ENCODE measurements around the gene SNRPF.
"Not testable (repeated sequence)": the region's sequence is repeated elsewhere in the genome, so short reads cannot be mapped to it uniquely, and the experiment has no call there.

The SNRPF gene

DNA sequence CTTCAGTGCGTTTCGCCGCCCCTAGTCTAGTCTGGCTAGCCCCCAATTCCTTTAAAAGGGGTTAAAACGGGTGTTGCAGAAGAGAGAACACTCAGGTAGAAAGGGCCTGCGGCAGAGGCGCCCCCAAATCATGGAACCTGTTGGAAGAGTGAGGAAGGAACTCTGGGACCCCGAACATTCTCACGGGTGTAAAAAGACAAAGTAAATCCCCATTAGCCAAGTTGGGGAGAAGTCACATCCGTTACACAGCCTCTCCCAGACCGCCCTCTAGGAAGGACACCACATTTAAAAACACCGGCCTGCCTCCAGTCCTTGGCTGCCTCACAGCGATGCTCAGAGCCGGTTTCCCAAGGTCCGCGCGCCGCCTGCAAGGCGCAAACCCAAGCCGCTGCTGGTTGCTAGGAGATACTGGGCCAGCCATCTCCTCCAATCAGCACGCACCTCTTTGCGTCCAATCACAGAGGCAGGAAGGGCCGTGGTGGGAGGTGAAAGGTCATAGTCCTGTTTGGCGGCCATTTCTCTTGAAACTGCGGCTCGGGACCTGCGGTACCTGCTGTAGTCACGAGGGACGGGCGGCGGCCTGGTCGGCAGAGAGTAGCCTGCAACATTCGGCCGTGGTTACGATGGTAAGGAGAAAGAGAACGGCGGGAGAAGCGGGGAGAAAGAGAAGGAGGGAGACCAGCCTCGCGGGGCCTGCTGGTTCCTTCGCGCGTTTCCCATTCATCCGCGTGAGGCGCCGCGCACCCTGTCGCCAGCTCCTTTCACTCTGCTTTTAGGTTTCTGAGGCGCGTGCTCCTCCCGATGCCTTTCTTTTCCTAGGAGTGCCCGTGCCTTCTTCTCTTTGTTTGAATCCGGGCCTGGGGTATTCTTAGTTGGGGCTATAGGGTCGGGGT, at the start of gene SNRPF:
TSS of gene SNRPF (plus strand) at position 502 of the 893 bp plus-strand sequence. CDS start at position 624, 122 bp downstream.
- peak; percentile 84 to 88 for DNase-seq (ENCODE audit: low read depth in 2 of 2)

DNA sequence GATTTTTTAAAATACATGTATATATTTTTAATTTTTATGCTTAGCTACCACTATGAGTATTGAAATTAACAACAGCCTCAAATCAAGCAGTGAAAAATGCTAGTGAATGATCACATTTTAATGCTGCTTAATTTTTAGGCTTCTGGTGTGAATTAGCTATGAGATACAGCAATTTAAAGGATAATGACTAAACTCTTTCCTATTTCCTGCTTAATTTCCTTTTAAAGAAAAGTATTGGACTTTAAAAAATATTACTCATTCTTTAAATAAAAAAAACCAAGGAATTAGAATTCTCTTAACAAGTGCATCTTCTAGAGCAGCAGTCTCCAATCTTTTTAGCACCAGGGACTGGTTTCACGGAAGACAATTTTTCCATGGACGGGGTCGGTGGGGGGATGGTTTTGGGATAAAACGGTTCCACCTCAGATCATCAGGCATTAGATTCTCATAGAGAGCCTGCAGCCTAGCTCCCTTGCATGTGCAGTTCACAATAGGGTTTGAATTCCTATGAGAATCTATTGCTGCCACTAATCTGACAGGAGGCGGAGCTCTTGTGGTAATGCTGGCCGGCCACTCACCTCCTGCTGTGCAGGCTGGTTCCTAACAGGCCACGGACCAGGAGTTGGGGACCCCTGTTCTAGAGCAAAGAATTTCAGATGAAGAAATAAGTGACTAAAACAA, 49.6 kb upstream of the SNRPF start:
- DNase-seq (ENCODE audit: low read depth in 2 of 2): no peak

DNA sequence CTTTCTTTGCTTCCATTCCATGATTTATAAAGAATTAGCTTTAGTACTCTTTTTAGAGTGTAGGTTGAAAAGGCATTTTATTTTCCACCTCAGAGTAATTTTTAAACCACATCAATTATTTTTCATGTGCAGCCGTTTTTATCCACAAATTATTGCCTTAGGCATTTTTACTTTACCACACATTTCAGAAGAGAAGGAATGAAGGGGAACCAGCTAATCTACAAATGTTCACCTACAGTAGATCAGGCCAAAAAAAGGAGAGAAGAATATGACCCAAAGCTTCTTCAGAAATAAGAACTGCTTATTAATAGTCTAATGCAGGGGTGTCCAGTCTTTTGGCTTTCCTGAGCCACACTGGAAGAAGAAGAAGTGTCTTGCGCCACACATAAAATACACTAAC, 48.3 kb upstream of the SNRPF start:
- DNase-seq (ENCODE audit: low read depth in 2 of 2): no peak

DNA sequence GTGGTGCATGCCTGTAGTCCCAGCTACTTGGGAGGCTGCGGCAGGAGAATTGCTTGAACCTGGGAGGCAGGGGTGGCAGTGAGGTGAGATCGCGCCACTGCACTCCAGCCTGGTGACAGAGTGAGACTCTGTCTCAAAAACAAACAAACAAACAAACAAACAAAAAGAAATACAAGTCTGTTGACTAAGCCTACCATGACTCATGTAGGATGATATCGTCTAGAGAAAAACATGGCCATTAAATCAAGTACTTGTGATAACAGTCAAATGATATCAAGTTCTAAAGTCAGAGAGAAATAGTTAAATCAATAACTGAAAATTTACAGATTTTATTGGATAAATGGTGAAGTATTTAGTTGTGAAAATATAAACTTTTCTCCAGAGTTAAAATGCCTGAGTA, 46.6 kb upstream of the SNRPF start:
- DNase-seq (ENCODE audit: low read depth in 2 of 2): not testable (repeated sequence)

DNA sequence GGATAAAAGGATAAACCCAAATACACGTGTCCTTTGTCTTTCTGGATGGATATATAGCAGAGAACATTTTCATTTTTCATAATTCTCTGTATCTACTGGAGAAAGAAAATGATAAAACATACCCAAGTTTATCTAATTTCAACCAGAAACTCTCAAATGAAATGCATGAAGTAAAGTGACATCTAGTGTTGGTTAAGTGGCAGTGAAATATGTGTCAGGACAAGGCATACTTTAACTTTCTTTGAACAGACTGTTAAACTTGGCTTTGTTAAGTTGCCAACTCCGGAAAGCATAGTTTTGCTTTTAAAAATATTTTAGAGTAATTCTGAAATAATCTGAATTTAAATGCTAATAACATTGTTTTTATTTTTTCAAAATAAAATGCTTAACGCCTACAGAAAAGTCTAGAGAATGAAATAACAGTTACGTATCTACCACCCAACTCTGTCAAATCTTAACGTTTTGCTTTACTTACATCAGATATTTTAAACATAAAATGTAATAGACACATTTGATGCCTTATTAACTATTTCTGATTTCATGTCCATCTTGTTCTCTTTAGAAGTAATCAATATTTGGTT, 43.0 kb upstream of the SNRPF start:
- no peak for DNase-seq (ENCODE audit: low read depth in 2 of 2)

DNA sequence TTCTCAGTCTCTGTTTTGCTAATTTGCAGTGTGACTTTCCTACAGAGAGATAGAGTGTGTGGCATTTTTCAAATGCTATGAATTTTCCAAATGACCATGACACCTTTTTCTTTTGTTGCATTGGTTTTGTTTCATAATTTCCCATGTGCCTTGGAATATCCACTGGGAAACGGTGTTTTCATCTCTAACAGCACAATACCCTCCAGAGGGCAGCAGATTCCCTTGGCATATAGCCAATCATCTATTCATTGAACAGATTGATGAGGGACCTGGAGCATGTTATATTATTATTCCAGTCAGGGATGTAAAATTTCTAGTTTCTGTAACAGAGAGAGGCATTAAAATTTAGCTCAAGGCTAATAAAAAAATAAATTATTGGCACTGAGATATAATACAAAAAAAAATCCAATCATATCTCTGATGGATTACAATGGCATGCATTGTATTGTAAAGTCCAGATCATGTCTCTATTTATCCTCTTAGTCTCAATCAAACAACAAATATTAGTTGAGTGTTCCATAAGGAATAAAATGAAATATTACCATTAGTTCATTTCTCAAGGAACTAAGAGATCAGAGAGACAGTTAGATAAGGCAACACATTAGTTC, 38.6 kb upstream of the SNRPF start:
- DNase-seq (ENCODE audit: low read depth in 2 of 2): no peak

DNA sequence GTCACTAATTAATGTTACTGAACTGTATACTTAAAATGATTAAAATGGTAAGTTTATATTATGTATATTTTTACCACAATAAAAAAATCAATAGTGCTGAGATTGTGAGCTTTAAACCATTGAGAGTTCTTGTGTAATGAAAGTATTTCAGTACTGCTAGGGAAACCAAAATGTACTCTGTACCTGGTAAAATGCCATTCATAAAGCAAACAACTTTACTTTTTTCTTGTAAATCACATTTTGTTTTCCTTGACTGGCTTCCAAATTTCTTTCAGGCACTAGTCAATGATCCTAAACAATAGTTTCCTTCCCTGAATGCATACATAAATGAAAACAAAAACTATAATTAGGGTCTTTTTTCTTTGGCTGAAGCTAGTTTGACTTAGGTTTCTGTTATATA, 29.4 kb upstream of the SNRPF start:
- DNase-seq (ENCODE audit: low read depth in 2 of 2): no peak

DNA sequence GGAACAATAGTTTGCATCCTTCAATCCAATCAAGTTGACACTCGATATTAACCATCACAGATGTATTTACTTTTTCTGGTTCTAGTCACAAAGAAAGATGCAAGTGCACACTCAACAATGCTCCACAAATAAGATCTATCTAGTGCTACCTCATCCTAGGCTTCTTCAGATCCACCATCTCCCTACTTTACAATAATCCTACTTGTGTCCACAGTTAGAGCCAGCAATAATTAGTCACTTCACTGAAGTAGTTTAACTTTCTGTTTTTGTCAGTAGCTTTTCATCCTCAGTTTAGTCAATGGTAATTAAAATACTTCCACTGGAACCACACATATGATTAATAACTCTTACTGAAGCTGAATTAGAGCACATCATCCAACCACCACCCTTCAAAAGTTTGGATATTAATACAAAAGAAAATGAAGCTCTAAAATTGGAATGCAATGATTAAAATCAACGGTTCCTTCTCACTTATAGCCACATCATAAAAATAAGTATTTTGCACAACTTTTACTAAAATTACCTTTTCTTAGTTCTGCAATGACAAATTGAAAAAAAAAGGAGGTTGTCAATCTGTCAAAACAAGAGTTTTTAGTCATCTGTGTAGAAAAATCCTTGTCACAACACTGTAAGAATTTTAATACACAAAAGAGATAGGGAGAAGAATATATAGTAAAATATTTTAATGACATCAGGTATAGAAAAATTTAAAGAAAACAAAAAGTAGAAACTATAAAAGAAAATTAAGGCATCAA, 28.2 kb upstream of the SNRPF start:
- no peak for DNase-seq (ENCODE audit: low read depth in 2 of 2)

DNA sequence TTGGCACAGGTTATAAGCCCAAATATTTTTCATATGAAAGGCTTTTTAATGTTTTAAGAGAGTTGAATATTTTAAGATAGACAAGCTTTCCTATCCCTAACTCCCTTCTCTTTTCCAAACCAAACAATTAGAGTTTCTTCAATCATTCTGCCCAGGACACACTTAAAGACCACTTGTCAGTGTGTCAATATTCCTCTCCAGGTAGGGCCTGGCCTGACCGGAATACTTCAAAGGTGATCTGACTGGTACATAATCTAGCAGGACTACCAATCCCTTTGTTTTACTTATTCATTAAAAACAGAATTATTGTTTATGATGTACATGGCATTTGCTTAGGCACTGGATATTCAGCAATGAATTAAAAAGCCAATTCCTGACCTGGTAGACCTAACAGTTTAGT, 24.2 kb upstream of the SNRPF start:
- DNase-seq (ENCODE audit: low read depth in 2 of 2): no peak

DNA sequence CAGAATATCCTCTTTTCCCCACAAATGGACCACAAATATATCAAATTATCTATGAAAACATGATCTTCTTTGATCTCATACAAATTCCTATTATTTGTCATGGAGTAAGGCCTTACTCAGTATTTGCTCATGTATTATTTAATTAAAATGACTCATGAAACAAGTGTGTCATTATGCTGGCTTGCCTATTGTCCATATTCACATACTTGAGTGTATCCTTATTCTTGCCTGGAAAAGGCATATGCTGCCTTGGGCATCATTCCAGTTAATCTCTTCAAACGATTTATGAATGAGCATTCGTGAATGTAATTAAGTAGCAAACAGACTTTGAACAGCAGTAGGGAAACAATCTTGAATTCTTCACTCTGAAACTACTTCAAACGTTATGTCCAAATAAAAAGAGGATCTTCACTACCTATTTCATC, 22.6 kb upstream of the SNRPF start:
- DNase-seq (ENCODE audit: low read depth in 2 of 2): no peak

DNA sequence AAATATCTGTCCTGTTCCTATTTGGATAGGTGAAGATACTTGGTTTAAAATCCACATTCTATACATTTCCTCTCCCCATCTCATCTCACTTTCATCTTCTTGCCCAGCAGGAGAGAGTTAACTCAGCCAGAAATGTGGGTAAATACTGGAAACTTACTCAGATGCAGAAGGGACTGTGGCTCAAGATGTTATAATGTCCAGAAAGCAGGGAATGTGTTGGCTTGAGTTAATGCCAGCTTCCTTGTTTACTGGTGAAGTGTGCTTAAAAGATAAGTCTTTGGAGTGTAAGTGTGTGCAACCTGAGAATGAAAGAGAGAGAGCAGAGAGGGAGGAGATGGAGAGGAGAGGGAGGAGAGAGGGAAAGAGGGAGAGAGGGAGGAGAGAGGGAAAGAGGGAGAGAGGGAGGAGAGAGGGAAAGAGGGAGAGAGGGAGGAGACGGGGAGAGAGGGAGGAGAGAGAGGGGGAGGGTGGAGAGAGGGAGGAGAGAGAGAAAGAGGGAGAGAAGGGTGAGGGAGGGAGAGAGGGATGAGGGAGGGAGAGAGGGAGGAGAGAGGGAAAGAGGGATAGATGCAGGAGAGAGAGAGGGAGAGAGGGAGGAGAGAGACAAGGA, 22.0 kb upstream of the SNRPF start:
- DNase-seq (ENCODE audit: low read depth in 2 of 2): no peak

DNA sequence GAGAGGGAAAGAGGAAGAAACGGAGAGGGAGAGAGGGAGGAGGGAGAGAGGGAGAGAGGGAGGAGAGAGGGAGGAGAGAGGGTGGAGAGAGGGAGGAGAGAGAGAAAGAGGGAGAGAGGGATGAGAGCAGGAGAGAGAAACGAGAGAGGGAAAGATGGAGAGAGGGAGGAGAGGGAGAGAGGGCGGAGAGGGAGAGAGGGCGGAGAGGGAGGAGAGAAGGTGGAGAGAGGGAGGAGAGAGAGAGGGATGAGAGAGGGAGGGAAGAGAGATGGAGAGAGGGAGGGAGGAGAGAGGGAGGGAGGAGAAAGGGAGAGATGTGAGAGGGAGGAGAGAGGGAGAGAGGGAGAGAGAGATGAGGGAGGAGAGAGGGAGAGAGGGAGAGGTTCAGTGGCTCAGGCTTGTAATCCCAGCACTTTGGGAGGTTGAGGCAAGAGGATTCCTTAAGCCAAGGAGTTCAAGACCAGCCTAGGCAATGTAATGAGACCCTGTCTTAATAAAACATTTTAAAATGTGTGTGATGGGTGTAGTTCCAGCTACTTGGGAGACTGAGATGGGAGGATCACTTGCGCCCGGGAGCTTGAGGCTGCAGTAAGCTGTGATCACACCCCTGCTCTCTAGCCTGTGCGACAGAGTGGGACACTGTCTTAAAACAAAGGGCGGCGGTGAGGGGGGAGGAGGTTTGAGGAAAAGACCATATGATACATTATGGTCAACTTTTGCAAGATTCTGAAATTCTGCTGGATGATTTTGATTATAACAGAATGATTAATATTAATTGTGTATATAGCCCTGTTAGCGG, 21.3 kb upstream of the SNRPF start:
- no peak for DNase-seq (ENCODE audit: low read depth in 2 of 2)

DNA sequence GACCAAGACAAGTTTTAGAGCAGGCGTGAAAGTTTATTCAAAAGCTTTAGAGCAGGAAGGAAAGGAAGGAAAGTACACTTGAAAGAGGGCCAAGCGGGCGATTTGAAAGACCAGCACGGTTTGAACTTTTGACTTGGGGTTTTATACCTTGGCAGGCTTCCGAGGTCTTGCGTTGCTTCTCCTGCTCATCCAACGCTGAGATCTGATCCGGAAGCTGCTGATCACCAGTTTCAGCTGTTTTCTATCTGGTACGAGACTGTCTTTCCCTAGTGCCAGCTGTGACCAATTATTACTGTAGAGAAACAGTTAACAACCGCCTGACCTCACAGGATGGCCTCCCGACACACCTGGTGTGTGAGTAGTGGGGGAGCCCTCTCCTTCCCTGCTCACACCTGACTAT, 20.6 kb upstream of the SNRPF start:
- no peak for DNase-seq (ENCODE audit: low read depth in 2 of 2)

DNA sequence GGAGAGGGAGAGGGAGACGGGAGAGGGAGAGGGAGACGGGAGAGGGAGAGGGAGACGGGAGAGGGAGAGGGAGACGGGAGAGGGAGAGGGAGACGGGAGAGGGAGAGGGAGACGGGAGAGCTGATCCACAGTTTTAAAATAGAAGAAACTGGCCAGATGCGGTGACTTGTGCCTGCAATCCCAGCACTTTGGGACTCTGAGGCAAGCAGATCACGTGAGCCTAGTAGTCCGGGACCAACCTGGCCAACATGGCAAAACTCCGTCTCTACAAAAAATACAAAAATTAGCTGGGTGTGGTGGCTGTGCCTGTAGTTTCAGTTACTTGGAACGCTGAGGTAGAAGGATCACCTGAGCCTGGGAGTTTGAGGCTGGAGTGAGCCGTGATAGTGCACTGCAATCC, 16.3 kb upstream of the SNRPF start:
- DNase-seq (ENCODE audit: low read depth in 2 of 2): not testable (repeated sequence)

DNA sequence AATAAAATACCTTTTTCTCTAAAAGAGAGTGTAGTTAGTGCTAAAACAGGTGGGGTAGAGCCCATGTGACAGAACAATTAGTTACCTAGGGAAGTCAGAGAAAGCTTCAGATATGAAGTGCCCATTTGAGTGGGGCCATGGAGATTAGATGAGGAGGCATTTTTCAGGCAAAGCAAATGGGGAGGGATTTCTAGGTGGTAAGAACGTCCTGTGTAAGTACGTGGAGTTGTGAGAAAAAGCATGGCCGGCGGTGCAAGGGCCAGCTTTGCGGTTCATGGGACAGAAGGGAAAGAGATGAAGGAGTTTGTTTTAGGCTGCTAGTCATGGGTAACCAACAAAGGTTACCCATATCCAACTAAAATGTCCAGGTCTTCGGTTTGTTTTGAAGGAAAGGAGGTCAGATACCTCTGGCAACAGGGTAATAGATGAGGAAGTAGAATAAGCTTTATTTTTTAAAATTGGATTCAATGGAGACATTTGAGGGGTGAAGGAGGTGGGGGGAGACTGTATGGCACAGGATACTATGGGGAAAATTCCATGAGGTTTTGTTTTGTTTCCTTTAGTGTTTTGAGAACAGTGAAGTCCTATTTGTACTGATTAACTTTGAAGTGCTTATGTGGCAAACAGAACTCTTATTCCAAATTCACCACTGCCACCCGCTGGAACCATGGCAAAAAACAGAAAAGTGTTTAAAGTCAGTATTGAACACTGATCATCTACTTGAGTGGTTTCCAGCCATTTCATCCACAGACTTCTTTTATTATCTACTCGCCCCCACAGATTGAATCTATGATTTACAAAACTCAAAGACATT, 10.0 kb upstream of the SNRPF start:
- DNase-seq (ENCODE audit: low read depth in 2 of 2): no peak

DNA sequence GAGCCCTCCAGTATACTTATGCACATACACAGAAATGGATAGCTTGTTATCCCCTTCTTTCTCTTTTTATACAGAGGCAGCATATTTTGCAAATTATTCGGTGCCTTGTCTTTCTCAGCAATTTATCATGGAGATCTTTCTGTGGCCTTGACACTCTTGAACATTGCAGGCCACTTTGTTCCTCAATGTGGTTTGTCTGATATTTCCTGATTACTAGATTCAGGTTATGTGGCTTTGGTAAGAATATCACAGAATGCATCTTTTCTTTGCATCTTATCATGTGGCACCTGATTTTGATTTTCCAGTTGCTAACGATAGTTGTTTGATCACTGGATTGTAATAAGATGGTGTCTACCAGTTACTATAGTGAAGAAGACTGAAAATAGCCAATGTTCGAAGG, 7.1 kb upstream of the SNRPF start:
- DNase-seq (ENCODE audit: low read depth in 2 of 2): no peak

DNA sequence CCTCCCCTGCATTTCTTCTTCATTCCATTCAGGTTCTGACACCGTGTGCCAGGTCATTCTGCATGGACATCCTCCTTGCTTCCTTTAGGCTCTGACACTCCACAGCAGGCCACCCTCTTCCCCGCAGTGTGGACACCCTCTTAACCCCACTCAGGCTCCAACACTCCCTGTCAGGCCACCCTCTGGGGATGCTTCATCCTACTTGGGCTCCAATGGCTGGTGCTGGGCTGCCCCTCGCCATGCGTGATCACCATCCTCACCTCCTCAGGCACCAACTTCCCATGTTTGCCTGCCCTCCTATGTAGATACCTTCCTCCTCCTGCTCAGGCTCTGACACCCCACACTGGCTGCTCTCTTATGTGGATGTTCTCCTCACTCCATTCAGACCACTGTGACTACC, 6.6 kb upstream of the SNRPF start:
- no peak for DNase-seq (ENCODE audit: low read depth in 2 of 2)

DNA sequence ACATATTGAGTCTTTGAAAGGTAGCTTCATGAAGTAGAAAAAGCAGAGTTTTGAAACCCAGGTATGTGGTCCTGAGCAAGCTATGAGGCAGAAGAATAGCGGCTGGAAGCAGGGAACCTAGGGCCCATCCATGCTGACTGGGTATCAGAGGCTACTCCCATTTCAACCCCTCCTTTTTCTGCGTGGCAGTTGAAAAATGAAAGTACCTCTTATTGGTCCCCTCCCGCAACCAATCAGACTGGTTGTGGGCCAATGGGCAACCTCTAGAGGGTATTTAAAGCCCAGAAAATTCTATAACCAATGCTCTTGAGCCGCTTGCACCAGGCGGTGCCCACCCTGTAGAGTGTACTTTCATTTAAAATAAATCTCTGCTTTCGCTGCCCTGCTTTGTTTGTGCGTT, 1.6 kb upstream of the SNRPF start:
- DNase-seq (ENCODE audit: low read depth in 2 of 2): no peak

DNA sequence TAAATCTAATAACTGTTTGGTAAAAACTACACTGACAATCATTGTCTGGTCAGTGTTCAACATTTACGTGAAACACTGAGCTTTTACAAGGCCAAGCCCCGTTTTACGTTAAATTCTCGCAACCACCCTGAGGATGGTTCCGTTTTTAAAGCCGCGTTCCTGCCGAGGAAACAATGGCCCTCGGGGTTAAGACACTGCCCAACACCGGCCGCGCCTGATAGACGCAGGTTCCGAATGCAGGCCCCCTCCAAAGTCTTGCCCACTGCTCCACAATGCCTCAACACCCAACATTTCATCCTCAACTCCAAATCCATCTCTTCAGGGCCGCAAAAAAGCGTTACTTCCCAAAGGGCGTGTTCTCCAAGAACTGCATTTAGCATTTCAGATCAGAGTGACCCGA, 953 bp upstream of the SNRPF start:
- no peak for DNase-seq (ENCODE audit: low read depth in 2 of 2)
